GM12874 (cell line): ENCODE results near the gene NOS2.

Source experiments
- CTCF ChIP-seq: IDR thresholded peaks from 2 replicates; pipeline ENCODE4 v1.5.1; 2011; ENCODE audit warnings: low read depth, mild to moderate bottlenecking, control low read depth, low read length, moderate library complexity; ENCODE audit not compliant: insufficient read depth

Gene NOS2

GRCh38 chr17:27808628-27809027, 8.3 kb upstream of the NOS2 start:
- no peak for TF ChIP-seq CTCF

GRCh38 chr17:27807567-27808470, 7.5 kb upstream of the NOS2 start:
- TF ChIP-seq CTCF, result no peak

- peak; percentile 79 for TF ChIP-seq CTCF
These were observed 5.3 kb upstream of the NOS2 start for GRCh38 chr17:27805520-27806146.

- no peak for TF ChIP-seq CTCF
These were observed 3.8 kb upstream of the NOS2 start for GRCh38 chr17:27804113-27804512.

GRCh38 chr17:27802962-27803680, 2.8 kb upstream of the NOS2 start:
- TF ChIP-seq CTCF, result no peak

GRCh38 chr17:27802033-27802432, 1.7 kb upstream of the NOS2 start:
- TF ChIP-seq CTCF, result no peak

- TF ChIP-seq CTCF, result no peak
These were observed 2.0 kb downstream of the NOS2 start for GRCh38 chr17:27798376-27798775.
